Measurements from ENCODE around the gene CD59. TPM values are rescaled to one million over a fixed set of nuclear protein-coding genes. Genes with fewer than 3 reads are reported as not detected.

The CD59 gene
- total and polyA plus RNA-seq, 5 experiments from 2014 or later, result 36.2 to 66.8 (median 53.7) TPM

Other genes starting within 250 kb of the CD59 start
- gene C11orf91, start 35.6 kb downstream of the CD59 start, total RNA-seq, result under 1 TPM in 1 of 2 experiments, not detected in 1; 0.47 TPM
- not detected for gene C11orf91, start 35.6 kb downstream of the CD59 start, polyA plus RNA-seq
- 10 to 100 TPM; 49.4 to 52.1 TPM for gene FBXO3, start 38.1 kb upstream of the CD59 start, total RNA-seq
- 10 to 100 TPM; 23.6 to 25.5 (median 25.2) TPM for gene FBXO3, start 38.1 kb upstream of the CD59 start, polyA plus RNA-seq
- gene LMO2, start 155.7 kb upstream of the CD59 start, total RNA-seq, result under 1 TPM; 0.47 to 0.99 TPM
- not detected for gene LMO2, start 155.7 kb upstream of the CD59 start, polyA plus RNA-seq